ENCODE data around the gene ACADVL. TPM values are rescaled to one million over a fixed set of nuclear protein-coding genes. Genes with fewer than 3 reads are reported as not detected.

ACADVL gene
- total RNA-seq, 1 experiment from 2014 or later: 305 TPM

DNA sequence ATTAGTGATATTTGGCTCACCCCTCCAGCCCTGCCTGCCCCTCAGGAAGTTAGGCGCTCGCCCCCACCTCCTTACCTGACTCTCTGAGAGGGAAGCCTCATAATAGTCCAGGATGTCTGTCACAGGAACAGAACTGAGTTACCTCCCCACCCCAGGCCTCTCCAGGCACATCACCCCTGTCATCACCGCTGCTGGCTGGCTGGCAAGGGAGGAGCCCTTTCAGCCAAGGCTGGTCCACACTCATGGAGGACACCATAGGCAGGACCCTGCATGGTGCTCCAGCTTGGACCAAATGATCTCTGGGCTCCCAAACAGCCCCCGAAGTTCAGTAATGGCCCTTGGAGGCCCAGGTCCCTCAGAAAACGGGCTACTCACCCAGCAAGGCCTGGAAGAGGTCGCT lies 1.6 kb upstream of the ACADVL start:
- POLR2A ChIA-PET: no interaction called here
- in situ Hi-C loops (cut with HindIII; ENCODE audit: low pct_unique_long_range_greater_than_20kb, low sequenced_read_pairs): no loop called here
- CTCF ChIA-PET: no interaction called here
- H3K36me3 ChIP-seq (ENCODE audit: control insufficient read depth, insufficient read depth, low read length): peaks cover 5% of the 10 kb centered on the region; the same call in 1 of the 2 replicates
- TF ChIP-seq POLR2AphosphoS5 (IDR thresholded peaks at IDR 0.05; ENCODE audit: low read depth, low read length) (no peak), SIN3A (IDR thresholded peaks at IDR 0.05; ENCODE audit: borderline replicate concordance, insufficient read depth, low read depth, low read length) (no peak), TCF7L2 (IDR thresholded peaks at IDR 0.05; ENCODE audit: low read depth, low read length) (no peak)
- TF ChIP-seq, protein P1, sequence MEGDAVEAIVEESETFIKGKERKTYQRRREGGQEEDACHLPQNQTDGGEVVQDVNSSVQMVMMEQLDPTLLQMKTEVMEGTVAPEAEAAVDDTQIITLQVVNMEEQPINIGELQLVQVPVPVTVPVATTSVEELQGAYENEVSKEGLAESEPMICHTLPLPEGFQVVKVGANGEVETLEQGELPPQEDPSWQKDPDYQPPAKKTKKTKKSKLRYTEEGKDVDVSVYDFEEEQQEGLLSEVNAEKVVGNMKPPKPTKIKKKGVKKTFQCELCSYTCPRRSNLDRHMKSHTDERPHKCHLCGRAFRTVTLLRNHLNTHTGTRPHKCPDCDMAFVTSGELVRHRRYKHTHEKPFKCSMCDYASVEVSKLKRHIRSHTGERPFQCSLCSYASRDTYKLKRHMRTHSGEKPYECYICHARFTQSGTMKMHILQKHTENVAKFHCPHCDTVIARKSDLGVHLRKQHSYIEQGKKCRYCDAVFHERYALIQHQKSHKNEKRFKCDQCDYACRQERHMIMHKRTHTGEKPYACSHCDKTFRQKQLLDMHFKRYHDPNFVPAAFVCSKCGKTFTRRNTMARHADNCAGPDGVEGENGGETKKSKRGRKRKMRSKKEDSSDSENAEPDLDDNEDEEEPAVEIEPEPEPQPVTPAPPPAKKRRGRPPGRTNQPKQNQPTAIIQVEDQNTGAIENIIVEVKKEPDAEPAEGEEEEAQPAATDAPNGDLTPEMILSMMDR (IDR thresholded peaks at IDR 0.05): no peak
- TF ChIP-seq, protein P2, sequence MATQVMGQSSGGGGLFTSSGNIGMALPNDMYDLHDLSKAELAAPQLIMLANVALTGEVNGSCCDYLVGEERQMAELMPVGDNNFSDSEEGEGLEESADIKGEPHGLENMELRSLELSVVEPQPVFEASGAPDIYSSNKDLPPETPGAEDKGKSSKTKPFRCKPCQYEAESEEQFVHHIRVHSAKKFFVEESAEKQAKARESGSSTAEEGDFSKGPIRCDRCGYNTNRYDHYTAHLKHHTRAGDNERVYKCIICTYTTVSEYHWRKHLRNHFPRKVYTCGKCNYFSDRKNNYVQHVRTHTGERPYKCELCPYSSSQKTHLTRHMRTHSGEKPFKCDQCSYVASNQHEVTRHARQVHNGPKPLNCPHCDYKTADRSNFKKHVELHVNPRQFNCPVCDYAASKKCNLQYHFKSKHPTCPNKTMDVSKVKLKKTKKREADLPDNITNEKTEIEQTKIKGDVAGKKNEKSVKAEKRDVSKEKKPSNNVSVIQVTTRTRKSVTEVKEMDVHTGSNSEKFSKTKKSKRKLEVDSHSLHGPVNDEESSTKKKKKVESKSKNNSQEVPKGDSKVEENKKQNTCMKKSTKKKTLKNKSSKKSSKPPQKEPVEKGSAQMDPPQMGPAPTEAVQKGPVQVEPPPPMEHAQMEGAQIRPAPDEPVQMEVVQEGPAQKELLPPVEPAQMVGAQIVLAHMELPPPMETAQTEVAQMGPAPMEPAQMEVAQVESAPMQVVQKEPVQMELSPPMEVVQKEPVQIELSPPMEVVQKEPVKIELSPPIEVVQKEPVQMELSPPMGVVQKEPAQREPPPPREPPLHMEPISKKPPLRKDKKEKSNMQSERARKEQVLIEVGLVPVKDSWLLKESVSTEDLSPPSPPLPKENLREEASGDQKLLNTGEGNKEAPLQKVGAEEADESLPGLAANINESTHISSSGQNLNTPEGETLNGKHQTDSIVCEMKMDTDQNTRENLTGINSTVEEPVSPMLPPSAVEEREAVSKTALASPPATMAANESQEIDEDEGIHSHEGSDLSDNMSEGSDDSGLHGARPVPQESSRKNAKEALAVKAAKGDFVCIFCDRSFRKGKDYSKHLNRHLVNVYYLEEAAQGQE (IDR thresholded peaks at IDR 0.05; ENCODE audit: insufficient read depth in 1 of 2, low read depth in 2 of 2, low read length in 1 of 2): no peak
- BruUV-seq (replicated peaks): no TSS peak
- H3K9me3 ChIP-seq (ENCODE audit: control insufficient read depth, insufficient read depth, low read depth, low read length): no peaks in the 10 kb centered on the region
- intact Hi-C loops (cut with micrococcal nuclease; ENCODE audit: unreplicated experiment): no loop called here
- no peak for ATAC-seq
- peaks cover 44% of the 10 kb centered on the region for H3K4me1 ChIP-seq (ENCODE audit: control insufficient read depth, insufficient read depth, low read length)
- H3K27ac ChIP-seq (ENCODE audit: low read length): peak overlapping the region; percentile 95
- H3K27me3 ChIP-seq (ENCODE audit: control insufficient read depth, insufficient read depth, low read length): no peaks in the 10 kb centered on the region
- peak overlapping the region; percentile 14 to 46 for H3K4me3 ChIP-seq (ENCODE audit: low read depth in 2 of 2, low read length in 2 of 2)
- DNase-seq (ENCODE audit: low read depth, low spot score): no peak

GRCh38 chr17:7218758-7219157 lies 980 bp upstream of the ACADVL start:
- intact Hi-C loops (cut with micrococcal nuclease; ENCODE audit: unreplicated experiment) (no loop called here), in situ Hi-C loops (cut with HindIII; ENCODE audit: low pct_unique_long_range_greater_than_20kb, low sequenced_read_pairs) (no loop called here)
- no TSS peak for BruUV-seq (replicated peaks)
- ChIA-PET CTCF (no interaction called here), POLR2A (interaction anchor here (0.8 kb wide), 1 partner anchor 175 kb away, joined by 4 read pairs; no protein-coding TSS in a partner anchor)
- H3K27ac ChIP-seq (ENCODE audit: low read length): peak overlapping the region; percentile 95
- no peak for TF ChIP-seq POLR2AphosphoS5 (IDR thresholded peaks at IDR 0.05; ENCODE audit: low read depth, low read length)
- TF ChIP-seq, protein P2 (IDR thresholded peaks at IDR 0.05; ENCODE audit: insufficient read depth in 1 of 2, low read depth in 2 of 2, low read length in 1 of 2): no peak
- no peak for TF ChIP-seq SIN3A (IDR thresholded peaks at IDR 0.05; ENCODE audit: borderline replicate concordance, insufficient read depth, low read depth, low read length)
- TF ChIP-seq TCF7L2 (IDR thresholded peaks at IDR 0.05; ENCODE audit: low read depth, low read length): no peak
- TF ChIP-seq, protein P1 (IDR thresholded peaks at IDR 0.05): no peak
- no peak overlapping the region for H3K4me3 ChIP-seq (ENCODE audit: low read depth in 2 of 2, low read length in 2 of 2)
- DNase-seq (ENCODE audit: low read depth, low spot score) (no peak), ATAC-seq (no peak)
- H3K36me3 ChIP-seq (ENCODE audit: control insufficient read depth, insufficient read depth, low read length): peaks cover 5% of the 10 kb centered on the region; the same call in 1 of the 2 replicates
- peaks cover 50% of the 10 kb centered on the region for H3K4me1 ChIP-seq (ENCODE audit: control insufficient read depth, insufficient read depth, low read length)
- H3K9me3 ChIP-seq (ENCODE audit: control insufficient read depth, insufficient read depth, low read depth, low read length): no peaks in the 10 kb centered on the region
- no peaks in the 10 kb centered on the region for H3K27me3 ChIP-seq (ENCODE audit: control insufficient read depth, insufficient read depth, low read length)
